Uterus (tissue), 2 donors: ENCODE results near the gene CYP4A11.
"Not testable (repeated sequence)": the region's sequence is repeated elsewhere in the genome, so short reads cannot be mapped to it uniquely, and the experiment has no call there.

Source experiments
- CTCF ChIP-seq, 4 experiments: fragments of 200-600 bp in 2 of 4; fragments of 450-650 bp in 2 of 4; sonication (generic) in 2 of 4; IDR thresholded peaks; one replicate each; pipeline ENCODE4 v1.5.1; 2016 to 2019; ENCODE audit warnings: antibody characterized with exemption in 4 of 4, mild to moderate bottlenecking in 2 of 4, moderate library complexity in 1 of 4
- POLR2A ChIP-seq, 2 donors: fragments of 450-650 bp; IDR thresholded peaks; one replicate each; pipeline ENCODE4 v1.6.1; 2016; ENCODE audit warnings: antibody characterized with exemption in 2 of 2, mild to moderate bottlenecking in 1 of 2, moderate library complexity in 1 of 2

GRCh38 chr1:46949417-46949666, 8.1 kb upstream of the CYP4A11 start:
- not testable (repeated sequence) for TF ChIP-seq CTCF, POLR2A (IDR thresholded peaks at IDR 0.05)
